Vagina (tissue), 2 donors: ENCODE results near the gene PLAAT3. TPM values are rescaled to one million over a fixed set of nuclear protein-coding genes. Genes with fewer than 3 reads are reported as not detected.

Source experiments
- DNase-seq, 2 donors: peaks; one replicate each; pipeline ENCODE4 v3.0.0-alpha.2; 2017; ENCODE audit errors: extremely low spot score in 2 of 2
- H3K27ac ChIP-seq: fragments of 200-600 bp; sonication (generic); one replicate; pipeline ENCODE4 v1.5.1; 2019
- H3K27me3 ChIP-seq: fragments of 200-600 bp; sonication (generic); one replicate; pipeline ENCODE4 v1.5.1; 2019
- H3K36me3 ChIP-seq, 2 donors: fragments of 200-600 bp; sonication (generic); one replicate each; pipeline ENCODE4 v1.5.1; 2017 to 2019
- H3K4me1 ChIP-seq: fragments of 200-600 bp; sonication (generic); one replicate; pipeline ENCODE4 v1.5.1; 2019
- H3K4me3 ChIP-seq, 2 donors: fragments of 200-600 bp; sonication (generic); 1 replicate in 1 of 2; 2 replicates in 1 of 2; pipeline ENCODE4 v1.5.1; 2016 to 2019
- H3K9me3 ChIP-seq: fragments of 200-600 bp; sonication (generic); one replicate; pipeline ENCODE4 v1.5.1; 2019
- CTCF ChIP-seq, 3 experiments: fragments of 450-650 bp in 2 of 3; fragments of 200-600 bp in 1 of 3; sonication (generic) in 1 of 3; IDR thresholded peaks; one replicate each; pipeline ENCODE4 v1.5.1; 2017 to 2019; ENCODE audit warnings: antibody characterized with exemption in 3 of 3, mild to moderate bottlenecking in 2 of 3, moderate library complexity in 2 of 3
- POLR2A ChIP-seq, 2 donors: fragments of 450-650 bp; IDR thresholded peaks; one replicate each; pipeline ENCODE4 v1.6.1; 2017; ENCODE audit warnings: antibody characterized with exemption in 2 of 2, mild to moderate bottlenecking in 2 of 2, moderate library complexity in 2 of 2
- POLR2AphosphoS5 ChIP-seq, 2 donors: sonication (generic); formaldehyde crosslinking; IDR thresholded peaks; one replicate each; pipeline ENCODE4 v1.9.0; 2017; ENCODE audit warnings: antibody characterized with exemption in 2 of 2, mild to moderate bottlenecking in 2 of 2, low read depth in 1 of 2; ENCODE audit not compliant: insufficient read depth in 1 of 2
- intact Hi-C: fragments of 100-400 bp; cut with DNase I; formaldehyde crosslinking; loops from one replicate; pipeline ENCODE4 v1.15.1; 2023
- total RNA-seq: library from RNA; depleted of rRNA; stranded (reverse); fragments of >200 nt; gene quantifications from one replicate; pipeline ENCODE4 v1.2.3, GENCODE V29; 2016

Gene PLAAT3
- total RNA-seq, 1 donor from 2014 or later, result 17.2 TPM

- no peaks in the 10 kb centered on the region for H3K9me3 ChIP-seq
- no peak overlapping the region for H3K4me3 ChIP-seq
- H3K36me3 ChIP-seq, result no peaks in the 10 kb centered on the region
- intact Hi-C loops, result no loop called here
- TF ChIP-seq POLR2AphosphoS5 (IDR thresholded peaks at IDR 0.05; ENCODE audit: insufficient read depth in 1 of 2, low read depth in 1 of 2), result peak in 1 of 2 donors; percentile 36
- TF ChIP-seq POLR2A (IDR thresholded peaks at IDR 0.05), result no peak
- no peak for TF ChIP-seq CTCF (IDR thresholded peaks at IDR 0.05)
- DNase-seq, result no peak
- no peaks in the 10 kb centered on the region for H3K27me3 ChIP-seq
- peaks cover 24% of the 10 kb centered on the region for H3K4me1 ChIP-seq
- no peak overlapping the region for H3K27ac ChIP-seq
Observed at GRCh38 chr11:63564784-63565350, 49.4 kb downstream of the PLAAT3 start.

- H3K36me3 ChIP-seq, result no peaks in the 10 kb centered on the region
- peaks cover 24% of the 10 kb centered on the region for H3K4me1 ChIP-seq
- H3K9me3 ChIP-seq, result no peaks in the 10 kb centered on the region
- intact Hi-C loops, result no loop called here
- no peaks in the 10 kb centered on the region for H3K27me3 ChIP-seq
- DNase-seq, result no peak
- no peak overlapping the region for H3K4me3 ChIP-seq
- no peak overlapping the region for H3K27ac ChIP-seq
- TF ChIP-seq CTCF (IDR thresholded peaks at IDR 0.05), result no peak
- no peak for TF ChIP-seq POLR2AphosphoS5 (IDR thresholded peaks at IDR 0.05; ENCODE audit: insufficient read depth in 1 of 2, low read depth in 1 of 2)
- no peak for TF ChIP-seq POLR2A (IDR thresholded peaks at IDR 0.05)
Observed at GRCh38 chr11:63564056-63564774, 50.0 kb downstream of the PLAAT3 start.

GRCh38 chr11:63563201-63564055 lies 50.8 kb downstream of the PLAAT3 start, which contains the start of gene PLAAT2:
Gene PLAAT2 (minus strand): TSS chr11:63563379. CDS start chr11:63563324, 55 bp downstream.
- DNase-seq, result no peak
- Histone ChIP-seq H3K9me3 (no peaks in the 10 kb centered on the region), H3K36me3 (no peaks in the 10 kb centered on the region), H3K4me3 (no peak within 1 kb of the TSS), H3K4me1 (peaks cover 24% of the 10 kb centered on the region), H3K27me3 (no peaks in the 10 kb centered on the region), H3K27ac (no peak within 1 kb of the TSS)
- TF ChIP-seq POLR2AphosphoS5 (IDR thresholded peaks at IDR 0.05; ENCODE audit: insufficient read depth in 1 of 2, low read depth in 1 of 2), result no peak
- intact Hi-C loops, result no loop called here

- Histone ChIP-seq H3K36me3 (no peaks in the 10 kb centered on the region), H3K27me3 (no peaks in the 10 kb centered on the region), H3K9me3 (no peaks in the 10 kb centered on the region), H3K4me1 (peaks cover 7% of the 10 kb centered on the region), H3K4me3 (no peak overlapping the region), H3K27ac (no peak overlapping the region)
- no peak for TF ChIP-seq CTCF (IDR thresholded peaks at IDR 0.05)
- no peak for DNase-seq
- intact Hi-C loops, result no loop called here
Observed at GRCh38 chr11:63560506-63561180, 53.6 kb downstream of the PLAAT3 start.

GRCh38 chr11:63558459-63559157 lies 55.6 kb downstream of the PLAAT3 start:
- intact Hi-C loops, result no loop called here
- H3K9me3 ChIP-seq, result no peaks in the 10 kb centered on the region
- no peak for DNase-seq
- no peaks in the 10 kb centered on the region for H3K27me3 ChIP-seq
- TF ChIP-seq CTCF (IDR thresholded peaks at IDR 0.05) (no peak), POLR2A (IDR thresholded peaks at IDR 0.05) (no peak), POLR2AphosphoS5 (IDR thresholded peaks at IDR 0.05; ENCODE audit: insufficient read depth in 1 of 2, low read depth in 1 of 2) (no peak)
- H3K4me3 ChIP-seq, result no peak overlapping the region
- no peaks in the 10 kb centered on the region for H3K36me3 ChIP-seq
- no peak overlapping the region for H3K27ac ChIP-seq
- H3K4me1 ChIP-seq, result peaks cover 7% of the 10 kb centered on the region
